HFF-Myc (cell line): ENCODE data around the gene DNAJB9.
"Not testable (repeated sequence)": the region's sequence is repeated elsewhere in the genome, so short reads cannot be mapped to it uniquely, and the experiment has no call there.

Experiments used
- DNase-seq: peaks from one replicate; pipeline ENCODE4 v3.0.0-alpha.2; 2011; ENCODE audit warnings: low read depth; ENCODE audit errors: extremely low read depth
- H3K4me3 ChIP-seq: replicated peaks from 2 replicates; pipeline ENCODE4 v1.5.1; 2011; ENCODE audit warnings: low read depth, mild to moderate bottlenecking, control low read depth, low read length
- TF ChIP-seq, protein P1 (sequence below): IDR thresholded peaks from 2 replicates; pipeline ENCODE4 v1.5.1; 2012; ENCODE audit warnings: mild to moderate bottlenecking, low read depth, low read length, control low read depth; ENCODE audit errors: missing control alignments

The DNAJB9 gene

DNA sequence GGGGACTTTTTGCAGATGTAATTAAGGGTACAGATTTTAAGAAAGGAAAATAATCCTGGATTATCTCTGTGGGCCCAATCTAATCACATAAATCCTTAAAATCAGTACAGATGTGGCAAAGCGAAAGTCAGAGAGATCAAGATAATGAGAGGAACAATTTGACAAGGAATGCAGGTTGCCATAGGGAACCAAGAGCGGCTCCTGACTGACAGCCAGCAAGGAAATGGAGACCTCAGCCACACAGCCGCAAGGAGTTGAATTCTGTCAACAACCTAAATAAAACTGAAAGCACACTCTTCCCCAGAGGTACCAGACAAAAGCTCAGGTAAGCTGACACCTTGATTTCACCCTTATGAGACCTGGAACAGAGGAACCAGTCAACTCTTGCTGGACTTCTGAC lies 40.3 kb upstream of the DNAJB9 start:
- DNase-seq = no peak
- TF ChIP-seq, protein P1, sequence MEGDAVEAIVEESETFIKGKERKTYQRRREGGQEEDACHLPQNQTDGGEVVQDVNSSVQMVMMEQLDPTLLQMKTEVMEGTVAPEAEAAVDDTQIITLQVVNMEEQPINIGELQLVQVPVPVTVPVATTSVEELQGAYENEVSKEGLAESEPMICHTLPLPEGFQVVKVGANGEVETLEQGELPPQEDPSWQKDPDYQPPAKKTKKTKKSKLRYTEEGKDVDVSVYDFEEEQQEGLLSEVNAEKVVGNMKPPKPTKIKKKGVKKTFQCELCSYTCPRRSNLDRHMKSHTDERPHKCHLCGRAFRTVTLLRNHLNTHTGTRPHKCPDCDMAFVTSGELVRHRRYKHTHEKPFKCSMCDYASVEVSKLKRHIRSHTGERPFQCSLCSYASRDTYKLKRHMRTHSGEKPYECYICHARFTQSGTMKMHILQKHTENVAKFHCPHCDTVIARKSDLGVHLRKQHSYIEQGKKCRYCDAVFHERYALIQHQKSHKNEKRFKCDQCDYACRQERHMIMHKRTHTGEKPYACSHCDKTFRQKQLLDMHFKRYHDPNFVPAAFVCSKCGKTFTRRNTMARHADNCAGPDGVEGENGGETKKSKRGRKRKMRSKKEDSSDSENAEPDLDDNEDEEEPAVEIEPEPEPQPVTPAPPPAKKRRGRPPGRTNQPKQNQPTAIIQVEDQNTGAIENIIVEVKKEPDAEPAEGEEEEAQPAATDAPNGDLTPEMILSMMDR = no peak
- H3K4me3 ChIP-seq = no peak overlapping the region

DNA sequence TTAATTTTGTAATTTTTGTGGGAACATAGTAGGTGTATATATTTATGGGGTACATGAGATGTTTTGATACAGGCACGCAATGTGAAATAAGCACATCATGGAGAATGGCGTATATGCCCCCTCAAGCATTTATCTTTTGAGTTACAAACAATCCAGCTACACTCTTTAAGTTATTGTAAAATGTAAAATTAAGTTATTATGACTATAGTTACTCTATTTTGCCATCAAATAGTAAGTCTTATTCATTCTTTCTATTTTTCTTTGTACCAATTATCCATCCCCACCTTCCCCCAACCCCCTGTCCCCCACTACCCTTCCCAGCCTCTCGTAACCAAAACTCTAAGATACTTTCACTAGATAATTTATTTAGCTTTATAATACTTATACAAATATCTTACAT lies 36.0 kb upstream of the DNAJB9 start:
- no peak for DNase-seq
- no peak overlapping the region for H3K4me3 ChIP-seq
- TF ChIP-seq, protein P1 = no peak

DNA sequence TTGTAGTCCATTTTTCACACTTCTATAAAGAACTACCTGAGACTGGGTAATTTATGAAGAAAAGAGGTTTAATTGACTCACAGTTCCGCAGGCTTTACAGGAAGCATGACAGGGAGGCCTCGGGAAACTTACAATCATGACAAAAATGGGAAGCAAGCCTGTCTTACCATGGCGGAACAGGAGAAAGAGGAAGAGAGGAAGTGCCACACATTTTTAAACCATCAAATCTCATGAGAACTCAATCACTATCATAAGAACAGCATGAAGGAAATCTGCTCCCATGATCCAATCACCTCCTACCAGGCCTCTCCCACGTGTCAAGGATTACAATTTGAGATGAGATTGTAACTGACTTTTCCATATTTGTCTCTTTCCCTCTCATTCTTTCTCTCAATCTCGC lies 34.4 kb upstream of the DNAJB9 start:
- H3K4me3 ChIP-seq = no peak overlapping the region
- DNase-seq = no peak
- TF ChIP-seq, protein P1 = no peak

DNA sequence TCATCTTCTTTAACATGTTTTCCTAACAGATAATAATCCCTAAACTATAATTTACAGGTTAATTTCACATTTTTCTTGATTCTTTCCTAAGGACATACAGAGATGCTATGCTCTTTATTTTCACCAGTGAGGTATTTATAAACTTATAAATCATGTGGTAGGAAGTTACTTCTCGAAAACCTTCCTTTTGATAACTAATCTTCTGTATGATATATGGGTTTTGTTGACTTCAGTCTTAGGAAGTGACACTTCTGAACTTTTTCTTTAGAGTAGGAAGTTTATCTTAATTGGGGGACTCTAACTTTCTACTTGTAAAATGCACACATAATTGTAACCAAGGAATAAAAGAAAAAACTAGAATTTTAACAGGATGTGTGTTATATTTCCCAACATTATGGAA lies 33.9 kb upstream of the DNAJB9 start:
- TF ChIP-seq, protein P1 = no peak
- no peak for DNase-seq
- H3K4me3 ChIP-seq = no peak overlapping the region

DNA sequence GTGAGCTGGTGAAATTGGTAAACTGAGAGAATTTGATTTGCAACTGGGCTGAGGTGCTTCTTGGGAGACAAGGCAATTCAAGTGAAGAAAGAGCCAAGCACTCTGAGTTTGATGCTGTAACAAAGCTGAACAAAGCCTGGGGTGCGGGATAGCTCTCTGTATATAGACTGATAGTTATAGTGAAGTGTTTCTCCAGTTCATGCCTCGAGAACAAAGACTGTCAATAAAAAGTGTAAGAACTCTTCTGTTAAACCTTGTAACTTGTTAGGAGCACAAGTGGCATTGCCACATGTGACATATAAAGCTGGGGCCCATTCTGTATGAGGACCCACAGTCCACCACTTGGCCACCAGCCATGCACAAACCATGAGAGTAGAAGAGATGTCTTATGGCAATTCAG lies 32.4 kb upstream of the DNAJB9 start:
- no peak for DNase-seq

DNA sequence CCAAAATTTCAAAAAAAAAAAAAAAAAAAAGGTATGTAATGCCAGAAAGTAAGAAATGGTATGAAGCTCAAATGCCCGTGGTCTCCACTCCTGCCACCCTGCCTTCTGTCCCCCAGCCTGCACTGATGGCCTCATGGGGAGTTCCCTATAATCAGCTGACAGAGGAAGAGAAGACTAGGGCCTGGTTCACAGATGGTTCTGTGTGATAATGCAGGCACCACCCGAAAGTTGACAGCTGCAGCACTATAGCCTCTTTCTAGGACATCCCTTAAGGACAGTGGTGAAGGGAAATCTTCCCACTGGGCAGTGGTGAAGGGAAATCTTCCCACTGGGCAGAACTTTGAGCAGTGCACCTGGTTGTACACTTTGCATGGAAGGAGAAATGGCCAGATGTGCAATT lies 31.4 kb upstream of the DNAJB9 start:
- not testable (repeated sequence) for DNase-seq

More for the DNA sequence above, 32.4 kb upstream of the DNAJB9 start:
- TF ChIP-seq, protein P1 = no peak
- H3K4me3 ChIP-seq = no peak overlapping the region

DNA sequence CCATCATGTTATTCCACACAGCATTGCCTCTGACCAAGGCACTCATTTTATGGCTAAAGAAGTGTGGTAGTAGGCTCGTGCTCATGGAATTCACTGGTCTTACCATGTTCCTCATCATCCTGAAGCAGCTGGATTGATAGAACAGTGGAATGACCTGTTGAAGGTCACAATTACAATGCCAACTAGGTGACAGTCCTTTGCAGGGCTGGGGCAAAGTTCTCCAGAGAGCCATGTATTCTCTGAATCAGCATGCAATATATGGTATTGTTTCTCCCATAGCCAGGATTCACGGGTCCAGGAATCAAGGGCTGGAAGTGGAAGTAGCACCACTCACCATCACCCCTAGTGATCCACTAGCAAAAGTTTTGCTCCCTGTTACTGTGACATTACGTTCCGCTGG lies 31.0 kb upstream of the DNAJB9 start:
- not testable (repeated sequence) for H3K4me3 ChIP-seq, DNase-seq

More for the DNA sequence above, 31.4 kb upstream of the DNAJB9 start:
- not testable (repeated sequence) for H3K4me3 ChIP-seq

DNA sequence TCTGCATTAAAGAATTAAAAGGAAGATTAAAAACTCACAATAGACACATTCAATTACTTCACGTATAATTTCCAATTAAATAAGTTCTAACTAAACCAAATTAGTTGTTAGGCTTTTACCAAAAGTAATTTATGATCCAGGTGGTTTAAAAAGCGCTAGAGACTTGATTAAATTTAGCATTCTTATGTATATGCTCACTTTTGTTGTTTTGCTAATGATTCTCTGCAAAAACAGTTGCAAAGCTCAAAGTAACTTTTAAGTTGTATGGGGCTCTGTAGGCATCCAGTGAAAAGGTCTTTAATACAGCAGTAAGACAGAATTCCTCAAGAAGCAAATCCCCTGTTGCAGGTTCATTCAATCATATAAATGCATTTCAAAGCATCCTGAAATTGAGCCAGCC lies 28.2 kb upstream of the DNAJB9 start:
- no peak for DNase-seq
- TF ChIP-seq, protein P1 = no peak
- no peak overlapping the region for H3K4me3 ChIP-seq

DNA sequence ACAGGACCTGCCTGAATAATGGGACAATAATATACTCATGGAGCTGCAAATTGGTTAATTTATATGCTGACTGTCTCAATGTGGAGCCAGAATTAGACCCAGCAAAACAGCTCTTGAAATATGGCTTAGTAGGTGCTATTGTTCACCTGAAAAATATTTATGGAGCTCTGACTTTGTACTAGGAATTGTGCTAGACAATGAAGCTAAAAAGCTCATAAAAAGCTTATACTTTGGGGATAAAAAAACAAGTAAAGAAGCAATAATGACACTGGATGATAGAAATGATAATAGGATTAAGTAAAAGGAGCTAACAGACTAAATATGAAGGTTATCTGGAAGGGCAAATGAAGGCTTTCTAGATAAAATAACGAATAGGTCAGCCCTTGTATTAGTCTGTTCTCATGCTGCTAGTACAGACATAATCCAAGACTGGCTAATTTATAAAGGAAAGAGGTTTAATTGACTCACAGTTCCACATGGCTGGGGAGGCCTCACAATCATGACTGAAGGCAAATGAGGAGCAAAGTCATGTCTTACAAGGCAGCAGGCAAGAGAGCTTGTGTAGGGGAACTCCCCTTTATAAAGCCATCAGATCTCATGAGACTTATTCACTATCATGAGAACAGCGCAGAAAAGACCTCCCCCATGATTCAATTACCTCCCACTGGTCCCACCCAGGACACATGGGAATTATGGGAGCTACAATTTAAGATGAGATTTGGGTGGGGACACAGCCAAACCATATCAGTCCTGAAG lies 21.4 kb upstream of the DNAJB9 start:
- DNase-seq, H3K4me3 ChIP-seq: not testable (repeated sequence)

DNA sequence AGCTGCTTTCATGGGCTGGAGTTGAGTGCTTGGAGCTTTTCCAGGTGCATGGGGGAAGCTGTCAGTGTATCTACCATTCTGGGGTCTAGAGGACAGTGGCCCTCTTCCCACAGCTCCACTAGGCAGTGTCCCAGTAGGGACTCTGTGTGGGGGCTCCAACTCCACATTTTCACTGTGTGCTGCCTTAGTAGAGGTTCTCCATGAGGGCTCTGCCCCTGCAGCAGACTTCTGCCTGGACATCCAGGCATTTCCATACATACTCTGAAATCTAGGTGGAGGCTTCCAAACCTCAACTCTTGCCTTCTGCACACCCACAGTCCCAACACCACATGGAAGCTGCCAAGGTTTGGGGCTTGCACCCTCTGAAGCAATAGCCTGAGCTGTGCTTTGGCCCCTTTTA lies 13.0 kb upstream of the DNAJB9 start:
- DNase-seq, H3K4me3 ChIP-seq: not testable (repeated sequence)
